ENCODE measurements around the gene APOL2.
"Not testable (repeated sequence)": the region's sequence is repeated elsewhere in the genome, so short reads cannot be mapped to it uniquely, and the experiment has no call there.

APOL2 gene

GRCh38 chr22:36239401-36240171, at the start of gene APOL2:
Gene APOL2 (minus strand): TSS chr22:36239527. CDS start chr22:36233162, 6,365 bp downstream.
- peak; percentile 93 for DNase-seq

DNA sequence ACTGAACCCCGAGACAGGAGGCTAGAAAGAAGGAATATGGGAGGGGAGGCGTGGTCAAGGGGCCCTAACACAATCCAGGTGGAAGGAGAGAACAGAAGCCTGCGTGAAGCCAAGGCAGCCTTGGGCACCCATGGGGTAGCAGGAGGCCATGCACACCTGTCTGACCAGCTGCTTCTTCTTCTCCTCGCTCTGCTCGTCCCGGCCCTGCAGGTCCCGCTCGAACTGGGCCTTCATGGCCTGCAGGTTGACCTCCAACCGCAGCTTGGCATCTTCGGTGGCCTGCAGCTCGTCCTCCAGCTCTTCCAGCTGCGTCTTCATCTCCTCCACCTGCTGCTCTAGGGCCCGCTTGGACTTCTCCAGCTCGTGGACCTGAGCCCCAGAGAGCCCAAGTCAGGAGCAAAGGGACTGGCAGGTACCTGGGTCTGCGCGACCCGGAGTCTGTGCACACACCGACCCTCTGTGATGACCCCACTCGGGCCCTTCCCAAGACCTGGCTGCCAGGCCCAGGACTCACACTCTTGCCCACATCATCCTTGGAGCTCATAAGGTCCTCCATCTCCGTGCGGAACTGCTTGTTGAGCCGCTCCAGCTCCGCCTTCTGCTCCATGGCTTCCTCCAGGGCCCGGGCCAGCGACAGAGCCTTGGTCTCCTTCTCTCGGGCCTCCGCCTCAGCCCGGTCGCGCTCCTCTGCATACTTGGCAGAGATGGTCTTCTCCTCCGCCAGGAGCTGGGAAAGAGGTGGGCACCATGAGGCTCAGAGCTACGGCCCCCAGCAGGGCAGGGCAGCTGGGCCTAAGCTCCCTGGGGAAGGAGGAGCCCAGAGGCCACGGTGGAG, 49.5 kb upstream of the APOL2 start:
- DNase-seq = no peak

DNA sequence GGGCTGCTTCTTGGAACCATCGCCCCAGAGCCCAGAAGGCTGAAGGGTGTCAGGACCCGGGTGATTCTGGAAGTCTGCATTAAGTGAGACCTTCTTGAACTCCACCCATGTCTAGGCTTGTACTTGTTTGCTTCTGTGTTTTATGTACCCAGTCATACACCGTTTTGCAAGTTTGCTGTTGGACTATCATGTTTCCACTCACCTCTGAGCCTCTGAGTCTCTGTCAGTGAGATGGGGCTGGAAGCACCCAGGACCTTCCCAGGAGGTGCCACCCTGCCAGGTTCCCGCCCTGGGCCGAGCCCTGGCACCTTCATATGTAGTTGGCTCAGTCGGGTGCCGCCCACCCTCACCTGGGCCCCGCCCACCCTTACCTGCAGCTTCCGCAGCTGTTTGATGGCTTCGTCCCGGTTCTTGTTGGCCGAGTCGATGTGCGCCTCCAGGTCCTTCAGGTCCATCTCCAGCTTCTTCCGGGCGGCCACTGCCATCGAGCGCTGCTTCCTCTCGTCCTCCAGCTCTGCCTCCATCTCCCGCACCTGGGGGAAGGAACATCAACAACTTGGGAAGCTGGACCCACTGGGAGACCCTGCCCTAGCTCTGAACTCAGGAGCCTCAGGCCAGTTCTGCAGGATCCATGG, 48.7 kb upstream of the APOL2 start:
- DNase-seq = no peak

- peak; percentile 81 for DNase-seq
Observed at GRCh38 chr22:36286096-36286957, 47.0 kb upstream of the APOL2 start.

GRCh38 chr22:36285545-36285944, 46.2 kb upstream of the APOL2 start:
- no peak for DNase-seq

- DNase-seq = no peak
Observed at GRCh38 chr22:36285017-36285416, 45.7 kb upstream of the APOL2 start.

DNA sequence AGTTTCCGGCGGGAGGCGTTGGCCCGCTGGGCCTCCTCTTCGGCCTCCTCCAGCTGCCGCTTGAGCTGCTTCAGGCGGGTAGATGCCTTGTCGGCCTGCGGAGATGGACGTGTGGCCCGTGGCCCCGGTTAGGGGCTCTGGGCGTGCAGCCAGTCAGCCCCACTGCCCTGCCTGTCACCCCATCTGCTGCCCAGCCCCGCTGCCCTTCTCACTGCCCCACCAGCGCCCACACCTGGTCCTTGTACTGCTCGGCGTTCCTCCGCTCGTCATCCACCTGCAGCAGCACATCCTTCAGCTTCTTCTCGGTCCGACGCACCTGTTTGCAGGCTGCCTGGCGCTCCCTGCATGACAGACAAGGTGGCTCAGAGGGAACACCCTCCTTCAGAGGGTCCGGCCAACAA, 44.8 kb upstream of the APOL2 start:
- no peak for DNase-seq

- DNase-seq = no peak
Observed at GRCh38 chr22:36282328-36282831, 43.1 kb upstream of the APOL2 start.

GRCh38 chr22:36281781-36282327, 42.5 kb upstream of the APOL2 start:
- DNase-seq = no peak

- peak; percentile 15 for DNase-seq
Observed at GRCh38 chr22:36280379-36280778, 41.1 kb upstream of the APOL2 start.

DNA sequence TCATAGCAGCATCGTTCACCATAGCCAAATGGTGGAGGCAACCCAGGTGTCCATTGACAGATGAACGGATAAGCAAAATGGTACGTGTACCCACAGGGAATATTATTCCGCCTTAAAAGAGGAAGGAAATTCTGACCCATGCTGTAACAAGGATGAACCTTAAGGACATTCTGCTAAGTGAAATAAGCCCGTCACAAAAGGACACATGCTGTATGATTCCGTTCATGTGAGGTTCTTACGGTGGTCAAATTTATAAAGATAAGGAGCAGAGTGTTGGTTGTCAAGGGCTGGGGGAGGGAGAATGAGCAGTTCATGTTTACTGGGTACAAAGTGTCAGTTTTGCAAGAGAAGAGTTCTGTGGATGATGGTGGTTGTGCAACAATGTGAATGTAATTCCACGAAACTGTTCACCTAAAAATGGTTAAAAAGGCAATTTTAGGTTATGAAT, 39.9 kb upstream of the APOL2 start:
- no peak for DNase-seq

- peak; percentile 78 for DNase-seq
Observed at GRCh38 chr22:36277482-36278291, 38.4 kb upstream of the APOL2 start.

DNA sequence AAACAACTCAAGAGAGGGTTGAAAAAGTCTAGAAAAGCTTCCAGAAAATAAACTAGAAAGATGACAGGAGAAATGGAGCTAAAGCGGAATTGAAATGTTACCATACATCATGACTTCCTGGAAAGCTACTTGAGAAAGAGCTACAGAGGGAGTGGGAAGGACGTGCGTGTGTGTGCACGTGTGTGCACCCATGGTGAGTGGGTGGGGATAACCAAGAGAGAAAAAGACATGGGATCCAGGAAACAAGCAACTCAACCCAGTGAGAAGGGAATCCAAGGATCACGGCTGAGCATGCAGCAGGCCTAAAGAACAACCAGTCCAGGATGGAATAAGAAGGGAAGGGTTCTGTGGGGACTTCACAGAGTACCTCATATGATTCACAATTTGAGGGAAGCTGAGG, 35.2 kb upstream of the APOL2 start:
- DNase-seq = no peak

DNA sequence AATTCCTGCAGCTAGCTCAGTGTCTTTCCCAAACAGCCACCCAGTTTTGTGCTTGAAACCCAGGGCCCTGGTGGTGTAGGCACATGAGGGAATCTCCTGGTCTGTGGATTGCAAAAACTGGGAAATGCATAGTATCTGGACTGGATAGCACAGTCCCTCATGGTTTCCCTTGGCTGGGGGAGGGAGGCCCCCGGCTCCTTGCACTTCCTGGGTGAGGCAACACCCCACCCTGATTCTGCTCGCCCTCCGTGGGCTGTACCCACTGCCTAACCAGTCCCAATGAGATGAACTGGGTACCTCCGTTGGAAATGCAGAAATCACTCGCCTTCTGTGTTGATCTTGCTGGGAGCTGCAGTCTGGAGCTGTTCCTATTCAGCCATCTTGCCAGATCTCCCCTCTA, 32.6 kb upstream of the APOL2 start:
- DNase-seq = not testable (repeated sequence)

DNA sequence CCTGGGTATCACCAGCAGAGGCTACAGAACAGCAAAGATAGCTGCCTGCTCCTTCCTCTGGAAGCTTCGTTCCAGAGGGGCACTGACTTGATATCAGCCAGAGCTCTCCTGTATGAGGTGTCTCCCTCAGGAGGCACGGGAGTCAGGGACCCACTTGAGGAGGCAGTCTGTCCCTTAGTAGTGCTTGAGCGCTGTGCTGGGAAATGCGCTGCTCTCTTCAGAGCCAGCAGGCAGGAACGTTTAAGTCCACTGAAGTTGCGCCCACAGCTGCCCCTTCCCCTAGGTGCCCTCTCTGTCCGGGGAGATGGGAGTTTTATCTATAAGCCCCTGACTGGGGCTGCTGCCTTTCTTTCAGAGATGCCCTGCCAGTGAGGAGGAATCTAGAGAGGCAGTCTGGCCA, 31.9 kb upstream of the APOL2 start:
- DNase-seq = not testable (repeated sequence)

DNA sequence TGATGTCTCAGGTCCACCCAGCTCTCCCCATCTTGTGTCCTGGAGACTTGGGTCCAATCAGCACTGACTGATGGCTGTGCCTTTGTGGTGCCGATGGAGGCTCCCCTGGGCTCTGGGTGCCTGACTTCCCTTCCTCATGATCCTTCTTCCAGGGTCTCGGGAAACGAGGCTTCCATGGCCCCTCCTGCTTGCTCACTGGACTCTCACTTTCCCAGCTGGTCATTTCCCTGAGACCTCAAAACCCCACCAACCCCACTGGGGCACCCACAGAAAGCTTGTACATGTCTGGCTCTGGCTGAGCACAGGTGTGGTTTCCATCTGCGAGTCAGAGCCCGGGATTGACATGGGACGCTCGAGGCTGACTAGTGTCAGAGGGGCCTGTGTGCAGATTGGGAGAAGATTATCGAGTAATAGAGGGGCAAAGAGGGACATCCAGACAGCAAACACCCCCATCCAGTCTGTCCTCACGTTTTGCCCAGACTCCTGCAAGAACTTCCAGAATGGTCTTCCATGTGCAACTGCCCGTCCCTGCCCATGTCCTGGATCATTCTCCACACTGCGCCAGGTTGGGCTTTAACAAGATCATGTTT, 28.7 kb upstream of the APOL2 start:
- no peak for DNase-seq

DNA sequence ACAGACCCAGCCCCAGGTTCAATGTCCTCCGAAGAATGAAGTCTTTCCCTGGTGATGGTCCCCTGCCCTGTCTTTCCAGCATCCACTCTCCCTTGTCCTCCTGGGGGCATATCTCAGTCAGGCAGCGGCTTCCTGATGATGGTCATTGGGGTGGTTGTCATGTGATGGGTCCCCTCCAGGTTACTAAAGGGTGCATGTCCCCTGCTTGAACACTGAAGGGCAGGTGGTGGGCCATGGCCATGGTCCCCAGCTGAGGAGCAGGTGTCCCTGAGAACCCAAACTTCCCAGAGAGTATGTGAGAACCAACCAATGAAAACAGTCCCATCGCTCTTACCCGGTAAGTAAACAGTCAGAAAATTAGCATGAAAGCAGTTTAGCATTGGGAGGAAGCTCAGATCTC, 27.7 kb upstream of the APOL2 start:
- DNase-seq = no peak

DNA sequence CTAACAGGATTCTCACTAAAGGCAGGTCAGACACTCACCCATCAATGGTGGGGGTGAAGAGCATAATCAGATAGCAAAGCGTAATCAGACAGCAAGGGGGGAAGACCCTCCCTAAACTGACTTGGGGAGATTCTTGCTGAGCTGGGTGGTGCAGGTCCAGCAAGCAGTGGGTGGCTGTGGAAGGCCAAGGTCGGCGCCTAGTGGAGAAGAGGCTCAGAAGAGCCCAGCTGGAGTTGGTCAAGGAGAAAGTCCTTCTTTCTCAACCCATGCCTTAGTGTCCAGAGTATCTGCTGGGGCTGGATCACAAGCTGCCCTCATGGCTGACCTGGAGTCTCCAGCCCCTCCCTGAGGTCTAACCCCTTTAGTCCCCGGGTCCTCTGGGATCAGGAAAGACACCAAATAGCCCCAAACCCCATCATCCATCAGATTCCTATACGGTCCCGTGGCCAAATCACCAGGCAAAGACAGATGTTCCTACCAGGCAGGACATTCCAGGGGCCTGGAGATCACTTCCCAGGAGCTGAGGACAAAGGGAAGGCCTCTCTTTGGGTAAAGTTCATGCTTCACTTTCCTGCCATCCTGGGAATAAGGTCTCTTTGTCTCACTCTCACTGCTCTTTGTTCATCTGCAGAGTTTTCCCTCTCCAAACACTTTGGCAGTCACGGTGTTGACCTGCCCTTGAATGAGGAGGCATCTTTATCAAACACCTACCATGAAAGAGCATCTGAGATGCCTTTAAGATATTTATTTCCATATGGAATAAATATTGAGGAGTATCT, 24.7 kb upstream of the APOL2 start:
- DNase-seq = not testable (repeated sequence)

DNA sequence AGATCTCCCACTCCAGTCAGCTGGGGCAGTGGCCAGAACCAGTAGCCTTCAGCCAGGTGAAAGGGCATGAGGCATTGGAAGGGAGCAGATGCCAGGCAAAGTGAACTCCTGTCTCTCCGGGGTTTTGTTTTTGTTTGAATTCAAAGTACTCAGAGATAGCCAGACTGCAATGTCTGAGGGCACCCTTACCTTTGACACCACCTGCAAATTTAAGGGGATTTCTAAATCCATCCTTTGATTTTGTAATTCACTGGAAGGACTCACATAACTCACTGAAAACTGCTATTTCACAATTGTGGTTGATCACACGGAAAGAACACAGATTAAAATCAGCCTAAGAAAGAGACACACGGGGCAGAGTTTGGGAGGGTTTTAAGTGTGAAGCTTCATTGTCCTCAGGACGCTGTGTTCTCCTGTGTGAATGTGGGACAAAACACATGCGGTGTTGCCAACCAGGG, 23.9 kb upstream of the APOL2 start:
- DNase-seq = not testable (repeated sequence)

- DNase-seq = not testable (repeated sequence)
Observed at GRCh38 chr22:36262307-36262706, 23.0 kb upstream of the APOL2 start.
